ENCODE results near the gene PDCD2L.
"Not testable (repeated sequence)": the region's sequence is repeated elsewhere in the genome, so short reads cannot be mapped to it uniquely, and the experiment has no call there.

The PDCD2L gene

DNA sequence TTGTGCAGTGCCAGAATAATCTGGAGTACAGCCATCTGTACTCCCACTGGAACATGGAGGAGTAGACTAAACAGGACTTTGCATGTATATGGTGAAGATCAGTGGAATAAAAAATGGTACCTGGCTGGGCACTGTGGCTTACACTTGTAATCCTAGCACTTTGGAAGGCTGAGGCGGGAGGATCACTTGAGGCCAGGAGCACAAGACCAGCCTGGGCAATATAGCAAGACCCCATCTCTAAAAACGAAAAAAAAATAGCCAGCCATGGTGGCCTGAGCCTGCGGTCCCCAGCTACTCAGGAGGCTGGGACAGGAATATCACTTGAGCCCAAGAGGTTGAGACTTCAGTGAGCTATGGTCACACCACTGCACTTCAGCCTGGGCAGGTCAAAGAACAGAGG, 44.0 kb downstream of the PDCD2L start:
- Histone ChIP-seq H3K4me1 (ENCODE audit: control insufficient read depth, insufficient read depth, low read length) (no peaks in the 10 kb centered on the region), H3K9me3 (ENCODE audit: control insufficient read depth, insufficient read depth, low read length) (no peaks in the 10 kb centered on the region), H3K27ac (ENCODE audit: low read length) (no peak overlapping the region), H3K36me3 (ENCODE audit: control insufficient read depth, insufficient read depth, low read length) (peaks cover 10% of the 10 kb centered on the region; the same call in 1 of the 2 replicates), H3K4me3 (ENCODE audit: low read length) (no peak overlapping the region), H3K27me3 (ENCODE audit: control insufficient read depth, insufficient read depth, low read length) (no peaks in the 10 kb centered on the region)
- WGBS (ENCODE audit: insufficient coverage, insufficient read length), result no CpG with 5 or more reads among the region's 3 CpGs
- no peak for DNase-seq (ENCODE audit: low read depth, low spot score)

DNA sequence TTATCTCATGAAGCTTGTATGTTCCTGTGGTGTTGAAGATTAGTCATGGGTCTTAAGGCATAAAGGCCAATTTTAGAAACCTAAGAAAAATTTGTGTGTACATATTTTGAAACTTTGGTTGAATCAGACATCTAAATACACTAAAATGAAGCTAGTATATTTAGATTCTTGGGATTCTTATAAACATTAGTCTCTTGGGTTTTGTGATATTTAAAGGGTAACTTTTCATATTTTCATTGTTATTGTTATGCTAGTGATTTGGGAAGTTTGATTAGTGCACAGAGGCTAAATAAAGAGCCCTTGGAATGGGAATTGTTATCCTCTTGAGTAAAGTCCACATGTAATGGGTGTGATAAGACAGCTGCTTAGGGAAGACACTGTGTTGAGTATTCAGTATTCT, 48.5 kb downstream of the PDCD2L start:
- no peak for DNase-seq (ENCODE audit: low read depth, low spot score)
- Histone ChIP-seq H3K4me1 (ENCODE audit: control insufficient read depth, insufficient read depth, low read length) (no peaks in the 10 kb centered on the region), H3K27ac (ENCODE audit: low read length) (no peak overlapping the region), H3K27me3 (ENCODE audit: control insufficient read depth, insufficient read depth, low read length) (no peaks in the 10 kb centered on the region), H3K9me3 (ENCODE audit: control insufficient read depth, insufficient read depth, low read length) (no peaks in the 10 kb centered on the region), H3K36me3 (ENCODE audit: control insufficient read depth, insufficient read depth, low read length) (peaks cover 10% of the 10 kb centered on the region; the same call in 1 of the 2 replicates), H3K4me3 (ENCODE audit: low read length) (no peak overlapping the region)

DNA sequence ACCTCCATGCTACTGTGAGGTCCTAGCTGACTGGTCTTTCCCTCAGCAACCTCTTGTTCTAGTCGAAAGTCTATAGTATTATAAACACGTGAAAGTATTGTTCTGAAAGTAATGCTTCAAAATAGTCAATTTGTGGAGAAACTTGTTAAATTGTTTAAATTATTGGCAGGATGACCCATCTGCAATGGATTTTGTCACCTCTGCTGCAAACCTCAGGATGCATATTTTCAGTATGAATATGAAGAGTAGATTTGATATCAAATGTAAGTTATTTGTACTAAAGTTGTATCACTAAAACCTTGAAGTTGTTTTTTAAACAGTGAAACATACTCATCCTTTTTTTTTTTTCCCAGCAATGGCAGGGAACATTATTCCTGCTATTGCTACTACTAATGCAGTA, 49.9 kb downstream of the PDCD2L start:
- Histone ChIP-seq H3K27ac (ENCODE audit: low read length) (no peak overlapping the region), H3K36me3 (ENCODE audit: control insufficient read depth, insufficient read depth, low read length) (peaks cover 15% of the 10 kb centered on the region; the same call in 1 of the 2 replicates), H3K9me3 (ENCODE audit: control insufficient read depth, insufficient read depth, low read length) (no peaks in the 10 kb centered on the region), H3K27me3 (ENCODE audit: control insufficient read depth, insufficient read depth, low read length) (no peaks in the 10 kb centered on the region), H3K4me1 (ENCODE audit: control insufficient read depth, insufficient read depth, low read length) (no peaks in the 10 kb centered on the region), H3K4me3 (ENCODE audit: low read length) (no peak overlapping the region)
- no peak for DNase-seq (ENCODE audit: low read depth, low spot score)
- no CpG with 5 or more reads among the region's 2 CpGs for WGBS (ENCODE audit: insufficient coverage, insufficient read length)

DNA sequence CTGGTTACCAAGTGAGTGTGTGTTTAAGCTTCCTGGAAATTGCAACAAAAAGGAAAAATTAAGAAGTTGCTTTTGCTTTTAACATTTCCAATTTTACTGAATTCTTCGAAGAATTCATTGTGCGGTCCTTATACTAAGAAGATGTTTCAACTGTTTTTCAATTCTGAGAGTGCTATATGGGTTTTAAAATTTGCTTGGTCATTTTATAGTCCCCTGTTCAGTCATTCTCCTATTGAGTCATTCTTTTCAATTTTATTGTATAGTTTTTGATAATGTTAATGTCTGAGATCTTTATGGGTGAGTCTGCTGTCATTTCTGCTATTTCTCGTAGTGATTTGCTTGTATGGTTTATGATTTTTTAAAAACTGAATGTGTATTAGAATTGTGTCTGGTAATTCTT, 50.5 kb downstream of the PDCD2L start:
- H3K4me3 ChIP-seq (ENCODE audit: low read length), result no peak overlapping the region
- peaks cover 18% of the 10 kb centered on the region; the same call in 1 of the 2 replicates for H3K36me3 ChIP-seq (ENCODE audit: control insufficient read depth, insufficient read depth, low read length)
- no peaks in the 10 kb centered on the region for H3K27me3 ChIP-seq (ENCODE audit: control insufficient read depth, insufficient read depth, low read length)
- no CpG with 5 or more reads among the region's 3 CpGs for WGBS (ENCODE audit: insufficient coverage, insufficient read length)
- no peaks in the 10 kb centered on the region for H3K4me1 ChIP-seq (ENCODE audit: control insufficient read depth, insufficient read depth, low read length)
- DNase-seq (ENCODE audit: low read depth, low spot score), result no peak
- H3K27ac ChIP-seq (ENCODE audit: low read length), result no peak overlapping the region
- H3K9me3 ChIP-seq (ENCODE audit: control insufficient read depth, insufficient read depth, low read length), result no peaks in the 10 kb centered on the region

DNA sequence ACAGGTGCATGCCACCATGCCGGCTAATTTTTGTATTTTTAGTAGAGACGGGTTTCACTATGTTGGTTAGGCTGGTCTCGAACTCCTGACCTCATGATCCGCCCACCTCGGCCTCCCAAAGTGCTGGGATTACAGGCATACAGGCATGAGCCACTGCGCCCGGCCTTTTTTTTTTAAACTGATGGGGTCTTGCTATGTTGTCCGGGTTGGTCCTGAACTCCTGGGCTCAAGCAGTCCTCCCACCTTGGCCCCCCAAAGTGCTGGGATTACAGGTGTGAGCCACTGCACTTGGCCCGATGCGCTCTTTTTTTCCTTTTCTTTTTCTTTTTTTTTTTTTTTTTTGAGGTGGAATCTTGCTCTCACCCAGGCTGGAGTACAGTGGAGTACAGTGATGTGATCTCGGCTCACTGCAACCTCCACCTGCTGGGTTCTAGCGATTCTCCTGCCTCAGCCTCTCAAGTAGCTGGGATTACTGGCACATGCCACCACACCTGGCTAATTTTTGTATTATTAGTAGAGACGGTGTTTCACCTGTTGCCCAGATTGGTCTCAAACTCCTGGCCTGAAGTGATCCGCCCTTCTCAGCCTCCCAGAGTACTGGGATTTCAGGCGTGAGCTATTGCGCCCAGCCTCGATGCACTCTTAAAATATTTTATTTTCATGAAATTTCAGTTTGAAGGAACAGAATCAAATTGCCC, 51.7 kb downstream of the PDCD2L start:
- H3K4me1 ChIP-seq (ENCODE audit: control insufficient read depth, insufficient read depth, low read length); H3K4me3 ChIP-seq (ENCODE audit: low read length); H3K27me3 ChIP-seq (ENCODE audit: control insufficient read depth, insufficient read depth, low read length); H3K9me3 ChIP-seq (ENCODE audit: control insufficient read depth, insufficient read depth, low read length); H3K27ac ChIP-seq (ENCODE audit: low read length); DNase-seq (ENCODE audit: low read depth, low spot score): not testable (repeated sequence)
- H3K36me3 ChIP-seq (ENCODE audit: control insufficient read depth, insufficient read depth, low read length), result peaks cover 25% of the 10 kb centered on the region
- WGBS (ENCODE audit: insufficient coverage, insufficient read length), result no CpG with 5 or more reads among the region's 17 CpGs

DNA sequence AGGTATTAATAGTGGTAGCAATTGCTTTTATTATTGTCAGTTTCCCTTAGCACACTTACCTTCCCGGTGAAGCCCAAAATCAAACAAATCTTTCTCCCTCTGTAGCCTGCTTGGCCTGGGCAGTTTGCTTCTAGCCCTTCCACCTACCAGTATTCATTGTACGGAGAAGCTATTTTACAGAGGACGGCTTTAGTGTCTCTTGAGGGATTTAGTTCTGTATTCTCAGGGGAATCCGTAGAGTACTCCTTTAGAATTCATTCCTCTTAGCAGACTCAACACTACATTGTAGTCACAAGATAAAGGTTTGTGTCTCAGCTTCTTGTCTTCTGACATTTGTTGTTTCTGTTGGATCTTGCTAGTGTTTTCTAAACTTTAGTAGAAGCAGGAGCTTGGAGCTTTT, 53.2 kb downstream of the PDCD2L start:
- DNase-seq (ENCODE audit: low read depth, low spot score), result no peak
- no peaks in the 10 kb centered on the region for H3K9me3 ChIP-seq (ENCODE audit: control insufficient read depth, insufficient read depth, low read length)
- no peaks in the 10 kb centered on the region for H3K27me3 ChIP-seq (ENCODE audit: control insufficient read depth, insufficient read depth, low read length)
- no peaks in the 10 kb centered on the region for H3K4me1 ChIP-seq (ENCODE audit: control insufficient read depth, insufficient read depth, low read length)
- no CpG with 5 or more reads among the region's 4 CpGs for WGBS (ENCODE audit: insufficient coverage, insufficient read length)
- H3K4me3 ChIP-seq (ENCODE audit: low read length), result no peak overlapping the region
- peaks cover 28% of the 10 kb centered on the region for H3K36me3 ChIP-seq (ENCODE audit: control insufficient read depth, insufficient read depth, low read length)
- no peak overlapping the region for H3K27ac ChIP-seq (ENCODE audit: low read length)

DNA sequence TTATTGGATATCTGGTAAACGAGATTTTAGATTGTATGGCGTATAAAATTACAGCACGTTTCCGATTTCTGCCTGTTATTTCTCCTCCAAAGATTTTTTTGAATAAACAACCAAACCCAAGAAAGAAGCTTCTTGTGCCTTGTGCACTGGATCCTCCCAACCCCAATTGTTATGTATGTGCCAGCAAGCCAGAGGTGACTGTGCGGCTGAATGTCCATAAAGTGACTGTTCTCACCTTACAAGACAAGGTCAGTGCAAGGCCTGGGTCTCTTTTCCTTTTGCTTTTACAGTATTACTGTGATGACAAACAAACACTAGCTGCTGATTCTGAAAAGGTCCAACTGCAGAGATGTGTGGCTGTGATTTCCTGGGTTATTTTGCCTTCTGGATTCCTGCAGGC, 54.5 kb downstream of the PDCD2L start:
- no peaks in the 10 kb centered on the region for H3K4me1 ChIP-seq (ENCODE audit: control insufficient read depth, insufficient read depth, low read length)
- DNase-seq (ENCODE audit: low read depth, low spot score), result no peak
- H3K36me3 ChIP-seq (ENCODE audit: control insufficient read depth, insufficient read depth, low read length), result peaks cover 28% of the 10 kb centered on the region
- no peak overlapping the region for H3K27ac ChIP-seq (ENCODE audit: low read length)
- no CpG with 5 or more reads among the region's 5 CpGs for WGBS (ENCODE audit: insufficient coverage, insufficient read length)
- H3K27me3 ChIP-seq (ENCODE audit: control insufficient read depth, insufficient read depth, low read length), result no peaks in the 10 kb centered on the region
- H3K9me3 ChIP-seq (ENCODE audit: control insufficient read depth, insufficient read depth, low read length), result no peaks in the 10 kb centered on the region
- H3K4me3 ChIP-seq (ENCODE audit: low read length), result no peak overlapping the region

DNA sequence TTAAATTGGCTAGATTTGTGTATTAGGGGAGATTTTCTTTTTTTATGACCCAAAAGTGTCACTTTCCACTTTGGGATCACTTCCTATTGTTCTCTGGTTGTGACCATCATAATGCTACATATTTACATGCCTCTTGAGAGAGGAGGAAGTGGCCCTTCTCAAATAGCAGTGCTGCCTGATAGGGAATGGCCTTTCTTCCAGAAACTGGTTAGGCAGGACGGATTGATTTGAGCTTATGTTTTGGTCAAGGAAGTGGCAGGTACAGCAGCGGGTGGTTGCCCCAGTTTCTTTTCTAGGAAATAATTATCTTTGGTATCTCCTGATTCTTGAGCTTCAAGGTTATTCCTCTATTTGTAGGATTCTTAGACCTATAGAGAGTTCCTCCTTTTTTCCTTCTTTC, 55.4 kb downstream of the PDCD2L start:
- Histone ChIP-seq H3K27me3 (ENCODE audit: control insufficient read depth, insufficient read depth, low read length) (no peaks in the 10 kb centered on the region), H3K27ac (ENCODE audit: low read length) (no peak overlapping the region), H3K36me3 (ENCODE audit: control insufficient read depth, insufficient read depth, low read length) (peaks cover 25% of the 10 kb centered on the region), H3K4me1 (ENCODE audit: control insufficient read depth, insufficient read depth, low read length) (no peaks in the 10 kb centered on the region), H3K4me3 (ENCODE audit: low read length) (no peak overlapping the region), H3K9me3 (ENCODE audit: control insufficient read depth, insufficient read depth, low read length) (no peaks in the 10 kb centered on the region)
- no CpG with 5 or more reads among the region's 2 CpGs for WGBS (ENCODE audit: insufficient coverage, insufficient read length)
- no peak for DNase-seq (ENCODE audit: low read depth, low spot score)

DNA sequence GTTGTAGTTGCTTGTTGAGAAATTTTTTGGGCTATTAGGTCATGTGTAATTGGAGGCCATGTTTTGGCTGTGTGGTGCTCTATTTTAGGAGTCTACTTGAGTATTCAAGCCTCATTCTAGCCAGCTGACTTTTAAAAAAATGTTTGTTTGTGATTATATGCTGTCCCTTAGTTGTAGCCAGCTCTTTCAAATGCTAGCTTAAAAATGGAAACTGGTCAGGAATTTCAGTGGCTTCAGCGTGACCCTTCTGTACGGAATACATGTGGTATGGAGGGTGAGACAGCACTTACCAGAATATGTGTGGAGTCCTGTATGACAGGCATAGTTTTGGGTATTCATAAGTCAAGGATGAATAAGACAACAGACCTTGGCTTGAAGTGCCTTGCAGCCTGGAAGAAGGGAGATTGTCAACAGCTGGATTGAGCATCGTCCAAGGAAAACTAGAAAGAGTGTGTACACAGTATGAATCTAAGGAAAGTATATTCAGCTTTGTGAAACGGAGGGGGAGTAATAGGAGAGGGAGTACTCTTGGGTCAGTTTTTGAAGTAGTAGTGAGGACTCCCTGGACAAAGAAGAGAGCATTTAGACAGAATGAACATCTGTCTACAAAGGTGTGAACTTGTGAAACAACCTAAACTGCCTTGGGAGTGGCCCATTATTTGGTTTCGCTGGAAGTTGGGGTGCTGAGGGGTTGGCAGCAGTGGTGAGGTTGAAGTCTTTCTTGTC, 57.3 kb downstream of the PDCD2L start:
- DNase-seq (ENCODE audit: low read depth, low spot score), result no peak
- Histone ChIP-seq H3K4me3 (ENCODE audit: low read length) (no peak overlapping the region), H3K27ac (ENCODE audit: low read length) (no peak overlapping the region), H3K36me3 (ENCODE audit: control insufficient read depth, insufficient read depth, low read length) (peaks cover 27% of the 10 kb centered on the region), H3K4me1 (ENCODE audit: control insufficient read depth, insufficient read depth, low read length) (no peaks in the 10 kb centered on the region), H3K9me3 (ENCODE audit: control insufficient read depth, insufficient read depth, low read length) (no peaks in the 10 kb centered on the region), H3K27me3 (ENCODE audit: control insufficient read depth, insufficient read depth, low read length) (no peaks in the 10 kb centered on the region)
- WGBS (ENCODE audit: insufficient coverage, insufficient read length), result no CpG with 5 or more reads among the region's 5 CpGs

DNA sequence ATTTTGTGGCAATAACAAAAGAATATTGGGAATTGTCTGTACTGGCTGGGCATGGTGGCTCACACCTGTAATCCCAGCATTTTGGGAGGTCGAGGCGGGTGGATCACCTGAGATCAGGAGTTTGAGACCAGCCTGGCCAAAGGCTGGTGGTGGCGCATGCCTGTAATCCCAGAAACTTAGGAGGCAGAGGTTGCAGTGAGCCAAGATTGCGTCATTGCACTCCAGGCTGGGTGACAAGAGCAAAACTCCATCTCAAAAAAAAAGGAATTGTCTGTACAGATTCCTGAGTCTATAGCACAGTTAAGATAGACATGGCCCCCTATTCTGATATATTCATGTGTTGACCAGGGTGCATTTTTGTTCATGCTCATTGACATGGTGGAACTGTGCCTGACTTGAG, 60.6 kb downstream of the PDCD2L start:
- not testable (repeated sequence) for H3K27ac ChIP-seq (ENCODE audit: low read length); H3K4me3 ChIP-seq (ENCODE audit: low read length); H3K27me3 ChIP-seq (ENCODE audit: control insufficient read depth, insufficient read depth, low read length); DNase-seq (ENCODE audit: low read depth, low spot score); H3K4me1 ChIP-seq (ENCODE audit: control insufficient read depth, insufficient read depth, low read length); H3K9me3 ChIP-seq (ENCODE audit: control insufficient read depth, insufficient read depth, low read length)
- no CpG with 5 or more reads among the region's 4 CpGs for WGBS (ENCODE audit: insufficient coverage, insufficient read length)
- H3K36me3 ChIP-seq (ENCODE audit: control insufficient read depth, insufficient read depth, low read length), result peaks cover 27% of the 10 kb centered on the region

DNA sequence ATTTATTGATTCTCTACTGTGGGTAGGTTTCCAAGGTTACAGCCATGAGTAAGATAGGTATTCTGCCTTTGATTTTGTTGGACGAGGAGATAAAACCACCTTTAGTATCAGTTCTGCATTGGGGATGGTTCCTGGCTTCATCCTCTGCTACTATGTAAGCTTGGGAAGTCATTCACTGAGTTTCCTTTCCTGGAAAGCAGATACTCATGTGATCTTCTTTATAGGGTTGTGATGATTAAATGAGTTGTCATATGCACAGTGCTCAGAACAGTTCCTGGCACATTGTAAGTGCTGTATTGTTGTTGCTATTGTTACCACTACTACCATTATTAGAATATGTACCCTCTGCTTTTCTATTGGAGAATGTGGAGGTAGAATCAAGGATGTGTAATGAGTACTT, 64.2 kb downstream of the PDCD2L start:
- Histone ChIP-seq H3K4me1 (ENCODE audit: control insufficient read depth, insufficient read depth, low read length) (no peaks in the 10 kb centered on the region), H3K27ac (ENCODE audit: low read length) (no peak overlapping the region), H3K27me3 (ENCODE audit: control insufficient read depth, insufficient read depth, low read length) (no peaks in the 10 kb centered on the region), H3K9me3 (ENCODE audit: control insufficient read depth, insufficient read depth, low read length) (no peaks in the 10 kb centered on the region), H3K36me3 (ENCODE audit: control insufficient read depth, insufficient read depth, low read length) (peaks cover 20% of the 10 kb centered on the region), H3K4me3 (ENCODE audit: low read length) (no peak overlapping the region)
- WGBS (ENCODE audit: insufficient coverage, insufficient read length), result no CpG with 5 or more reads among the region's 1 CpG
- no peak for DNase-seq (ENCODE audit: low read depth, low spot score)
